ENCODE results near the gene BSN. TPM values are rescaled to one million over a fixed set of nuclear protein-coding genes. Genes with fewer than 3 reads are reported as not detected.
A peak's percentile ranks its signal among the peaks of the same experiment; 100 is the strongest.
"Not testable (repeated sequence)": the region's sequence is repeated elsewhere in the genome, so short reads cannot be mapped to it uniquely, and the experiment has no call there.

BSN gene
- total RNA-seq, 2 donors from 2014 or later = 0.39 to 0.59 TPM

- Mint-ChIP-seq H3K4me1 (ENCODE audit: low read depth in 2 of 2) (peaks cover 23 to 30% of the 10 kb centered on the region in 2 donors), H3K36me3 (peaks cover 4% of the 10 kb centered on the region), H3K4me3 (peak overlapping the region; percentile 87), H3K27me3 (no peaks in the 10 kb centered on the region), H3K9me3 (no peaks in the 10 kb centered on the region), H3K27ac (peak overlapping the region; percentile 91 to 94)
- DNase-seq (ENCODE audit: low spot score) (no peak), ATAC-seq (peak; percentile 22 to 46)
These were observed 120.3 kb downstream of the BSN start for GRCh38 chr3:49674497-49674983.

- DNase-seq (ENCODE audit: low spot score) = no peak
- H3K9me3 Mint-ChIP-seq = no peaks in the 10 kb centered on the region
- peaks cover 29 to 36% of the 10 kb centered on the region in 2 donors for H3K4me1 Mint-ChIP-seq (ENCODE audit: low read depth in 2 of 2)
- H3K36me3 Mint-ChIP-seq = peaks cover 10% of the 10 kb centered on the region
- no peaks in the 10 kb centered on the region for H3K27me3 Mint-ChIP-seq
- no peak overlapping the region for H3K27ac Mint-ChIP-seq
- ATAC-seq = no peak
- H3K4me3 Mint-ChIP-seq = no peak overlapping the region
These were observed 121.6 kb downstream of the BSN start for GRCh38 chr3:49675912-49676311.

- Mint-ChIP-seq H3K4me1 (ENCODE audit: low read depth in 2 of 2) (peaks cover 13% of the 10 kb centered on the region in 2 donors), H3K27ac (no peak overlapping the region), H3K36me3 (peaks cover 10% of the 10 kb centered on the region), H3K4me3 (no peak overlapping the region), H3K9me3 (no peaks in the 10 kb centered on the region), H3K27me3 (no peaks in the 10 kb centered on the region)
- DNase-seq (ENCODE audit: low spot score) = no peak
- ATAC-seq = no peak
These were observed 126.4 kb downstream of the BSN start for GRCh38 chr3:49680493-49681231.

GRCh38 chr3:49681232-49681522, 126.9 kb downstream of the BSN start:
- no peak overlapping the region for H3K27ac Mint-ChIP-seq
- no peak overlapping the region for H3K4me3 Mint-ChIP-seq
- peaks cover 10% of the 10 kb centered on the region in 2 donors for H3K4me1 Mint-ChIP-seq (ENCODE audit: low read depth in 2 of 2)
- ATAC-seq = no peak
- H3K27me3 Mint-ChIP-seq = no peaks in the 10 kb centered on the region
- no peak for DNase-seq (ENCODE audit: low spot score)
- H3K36me3 Mint-ChIP-seq = peaks cover 10% of the 10 kb centered on the region
- H3K9me3 Mint-ChIP-seq = no peaks in the 10 kb centered on the region

GRCh38 chr3:49681543-49681942, 127.3 kb downstream of the BSN start:
- Mint-ChIP-seq H3K27me3 (no peaks in the 10 kb centered on the region), H3K27ac (no peak overlapping the region), H3K4me3 (no peak overlapping the region), H3K4me1 (ENCODE audit: low read depth in 2 of 2) (peaks cover 10% of the 10 kb centered on the region in 2 donors), H3K9me3 (no peaks in the 10 kb centered on the region), H3K36me3 (peaks cover 10% of the 10 kb centered on the region)
- DNase-seq (ENCODE audit: low spot score) (no peak), ATAC-seq (no peak)

GRCh38 chr3:49683162-49683561, 128.9 kb downstream of the BSN start:
- H3K4me1 Mint-ChIP-seq (ENCODE audit: low read depth in 2 of 2) = peaks cover 8 to 9% of the 10 kb centered on the region in 2 donors
- peaks cover 9% of the 10 kb centered on the region for H3K36me3 Mint-ChIP-seq
- DNase-seq (ENCODE audit: low spot score) = no peak
- no peaks in the 10 kb centered on the region for H3K27me3 Mint-ChIP-seq
- H3K27ac Mint-ChIP-seq = no peak overlapping the region
- no peaks in the 10 kb centered on the region for H3K9me3 Mint-ChIP-seq
- H3K4me3 Mint-ChIP-seq = no peak overlapping the region
- no peak for ATAC-seq

- not testable (repeated sequence) for H3K27ac Mint-ChIP-seq; H3K27me3 Mint-ChIP-seq; H3K4me3 Mint-ChIP-seq; H3K36me3 Mint-ChIP-seq; H3K9me3 Mint-ChIP-seq; ATAC-seq; DNase-seq (ENCODE audit: low spot score)
- H3K4me1 Mint-ChIP-seq (ENCODE audit: low read depth in 2 of 2) = peaks cover 15 to 16% of the 10 kb centered on the region in 2 donors
These were observed 130.2 kb downstream of the BSN start for GRCh38 chr3:49684453-49684852.

- H3K4me3 Mint-ChIP-seq = not testable (repeated sequence)
- peaks cover 15 to 16% of the 10 kb centered on the region in 2 donors for H3K4me1 Mint-ChIP-seq (ENCODE audit: low read depth in 2 of 2)
These were observed 130.8 kb downstream of the BSN start for GRCh38 chr3:49685103-49685502.

GRCh38 chr3:49685846-49686245, 131.6 kb downstream of the BSN start:
- peaks cover 20 to 22% of the 10 kb centered on the region in 2 donors for H3K4me1 Mint-ChIP-seq (ENCODE audit: low read depth in 2 of 2)

More at GRCh38 chr3:49685103-49685502, 130.8 kb downstream of the BSN start:
- not testable (repeated sequence) for H3K9me3 Mint-ChIP-seq; H3K27ac Mint-ChIP-seq; ATAC-seq; H3K36me3 Mint-ChIP-seq; H3K27me3 Mint-ChIP-seq; DNase-seq (ENCODE audit: low spot score)

GRCh38 chr3:49686346-49686745, 132.1 kb downstream of the BSN start:
- peaks cover 20 to 27% of the 10 kb centered on the region in 2 donors for H3K4me1 Mint-ChIP-seq (ENCODE audit: low read depth in 2 of 2)
- H3K27ac Mint-ChIP-seq; H3K4me3 Mint-ChIP-seq; DNase-seq (ENCODE audit: low spot score); H3K9me3 Mint-ChIP-seq; H3K27me3 Mint-ChIP-seq; H3K36me3 Mint-ChIP-seq: not testable (repeated sequence)
- ATAC-seq = peak in 1 of 2 donors; percentile 1

More at GRCh38 chr3:49685846-49686245, 131.6 kb downstream of the BSN start:
- not testable (repeated sequence) for H3K9me3 Mint-ChIP-seq; H3K36me3 Mint-ChIP-seq; ATAC-seq; H3K4me3 Mint-ChIP-seq; H3K27me3 Mint-ChIP-seq; DNase-seq (ENCODE audit: low spot score); H3K27ac Mint-ChIP-seq

- not testable (repeated sequence) for H3K27ac Mint-ChIP-seq; H3K4me3 Mint-ChIP-seq; H3K9me3 Mint-ChIP-seq; H3K36me3 Mint-ChIP-seq; DNase-seq (ENCODE audit: low spot score); H3K27me3 Mint-ChIP-seq
- peaks cover 20 to 27% of the 10 kb centered on the region in 2 donors for H3K4me1 Mint-ChIP-seq (ENCODE audit: low read depth in 2 of 2)
- peak; percentile 43 to 69 for ATAC-seq
These were observed 132.6 kb downstream of the BSN start for GRCh38 chr3:49686769-49687423.

- DNase-seq (ENCODE audit: low spot score) = not testable (repeated sequence)
- peaks cover 21 to 28% of the 10 kb centered on the region in 2 donors for H3K4me1 Mint-ChIP-seq (ENCODE audit: low read depth in 2 of 2)
These were observed 133.1 kb downstream of the BSN start for GRCh38 chr3:49687424-49687795.

GRCh38 chr3:49688338-49689045, 134.2 kb downstream of the BSN start:
- H3K9me3 Mint-ChIP-seq; H3K27me3 Mint-ChIP-seq; H3K36me3 Mint-ChIP-seq; DNase-seq (ENCODE audit: low spot score): not testable (repeated sequence)
- Mint-ChIP-seq H3K27ac (peak overlapping the region; percentile 92 to 98), H3K4me3 (peak overlapping the region; percentile 96), H3K4me1 (ENCODE audit: low read depth in 2 of 2) (peaks cover 24 to 32% of the 10 kb centered on the region in 2 donors)
- ATAC-seq = peak in 1 of 2 donors; percentile 1

More at GRCh38 chr3:49687424-49687795, 133.1 kb downstream of the BSN start:
- not testable (repeated sequence) for H3K9me3 Mint-ChIP-seq, H3K36me3 Mint-ChIP-seq, H3K27me3 Mint-ChIP-seq, ATAC-seq, H3K27ac Mint-ChIP-seq, H3K4me3 Mint-ChIP-seq
